HG02884 (cell line): ENCODE data around the gene LCLAT1.

Source experiments
- ATAC-seq: cut with Tn5 transposase; IDR thresholded peaks from one replicate; pipeline ENCODE4 v1.9.1; 2021; ENCODE audit warnings: mild to moderate bottlenecking, moderate library complexity; ENCODE audit not compliant: unreplicated experiment

Gene LCLAT1

DNA sequence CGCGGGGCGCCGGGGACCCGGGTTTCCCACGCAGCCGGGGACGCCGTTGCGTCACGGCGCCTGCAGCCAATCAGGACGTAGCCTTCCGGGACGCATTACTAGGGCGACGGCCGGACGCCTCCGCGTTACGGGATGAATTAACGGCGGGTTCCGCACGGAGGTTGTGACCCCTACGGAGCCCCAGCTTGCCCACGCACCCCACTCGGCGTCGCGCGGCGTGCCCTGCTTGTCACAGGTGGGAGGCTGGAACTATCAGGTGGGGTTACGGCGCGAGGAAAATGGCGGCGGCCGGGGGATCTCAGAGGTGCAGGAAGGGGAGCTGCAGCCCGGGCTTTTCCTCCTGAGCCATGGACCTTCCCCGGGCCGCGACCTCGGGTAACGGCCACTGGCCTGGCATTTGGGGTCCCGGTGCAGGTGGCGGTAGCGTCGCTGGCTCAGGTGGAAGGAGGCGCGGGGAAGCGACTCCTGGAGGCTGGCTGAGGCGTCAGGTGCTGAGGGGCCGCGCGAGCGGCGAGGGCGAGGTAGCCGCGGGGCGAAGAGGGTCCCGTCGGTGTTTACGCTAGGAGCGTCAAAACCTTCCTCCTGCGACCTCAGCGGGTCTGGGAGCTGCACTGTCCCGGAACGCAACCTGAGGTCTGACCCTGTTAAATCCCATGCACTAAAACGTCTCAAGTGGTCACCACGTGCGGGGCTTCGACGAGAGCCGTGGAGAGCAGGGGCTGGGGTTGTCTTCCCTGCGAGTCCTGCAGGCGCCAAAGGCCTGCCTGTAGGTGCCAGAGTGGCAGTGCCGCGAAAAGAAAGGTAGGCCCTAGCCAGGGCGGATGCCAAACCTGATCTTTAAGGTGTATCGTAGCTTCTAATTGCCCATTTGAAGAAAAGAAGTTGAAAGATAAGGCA is at the start of gene LCLAT1:
Gene LCLAT1 (plus strand): TSS at position 98 of the 897 bp plus-strand sequence. CDS start 78,345 bp downstream, outside the sequence.
- ATAC-seq = peak; percentile 95

DNA sequence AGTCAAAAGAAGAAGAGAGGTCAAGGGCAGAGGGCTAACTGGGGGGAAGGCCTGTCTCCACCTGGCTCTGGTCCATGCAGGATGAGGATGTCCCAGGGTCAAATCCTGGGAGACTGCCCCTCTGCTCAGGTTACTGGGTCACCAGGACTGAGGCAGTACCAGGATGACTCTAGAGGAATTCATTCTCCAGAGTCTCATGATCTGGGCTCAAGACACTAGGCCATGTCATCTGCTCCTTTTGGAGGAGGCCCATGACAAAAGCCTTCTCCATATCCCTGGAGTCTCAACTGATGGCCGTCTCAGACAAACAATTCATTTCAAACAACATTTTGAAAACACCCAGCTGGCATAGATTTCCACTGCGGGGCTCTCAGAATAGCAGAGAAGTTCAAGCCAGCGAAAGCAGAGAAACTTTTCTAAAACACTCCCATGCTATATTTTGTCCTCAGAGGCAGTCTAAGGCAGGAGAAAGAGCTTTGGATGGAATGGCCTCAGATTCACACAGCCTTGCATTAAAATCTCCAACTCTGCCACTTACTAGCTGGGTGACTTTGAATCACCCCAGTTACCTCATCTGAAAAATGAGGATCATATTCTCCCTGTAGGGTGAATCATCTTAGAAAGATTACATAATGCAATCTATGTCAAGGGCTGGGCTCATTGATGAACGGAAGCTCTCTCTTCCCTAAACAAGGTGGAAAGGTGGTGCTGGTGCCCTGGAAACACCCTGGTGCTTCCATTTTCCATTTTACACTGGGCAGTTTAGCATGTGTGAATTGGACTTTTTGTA is 48.8 kb upstream of the LCLAT1 start:
- ATAC-seq = no peak

- ATAC-seq = no peak
These were observed 46.7 kb upstream of the LCLAT1 start for GRCh38 chr2:30400151-30400954.

DNA sequence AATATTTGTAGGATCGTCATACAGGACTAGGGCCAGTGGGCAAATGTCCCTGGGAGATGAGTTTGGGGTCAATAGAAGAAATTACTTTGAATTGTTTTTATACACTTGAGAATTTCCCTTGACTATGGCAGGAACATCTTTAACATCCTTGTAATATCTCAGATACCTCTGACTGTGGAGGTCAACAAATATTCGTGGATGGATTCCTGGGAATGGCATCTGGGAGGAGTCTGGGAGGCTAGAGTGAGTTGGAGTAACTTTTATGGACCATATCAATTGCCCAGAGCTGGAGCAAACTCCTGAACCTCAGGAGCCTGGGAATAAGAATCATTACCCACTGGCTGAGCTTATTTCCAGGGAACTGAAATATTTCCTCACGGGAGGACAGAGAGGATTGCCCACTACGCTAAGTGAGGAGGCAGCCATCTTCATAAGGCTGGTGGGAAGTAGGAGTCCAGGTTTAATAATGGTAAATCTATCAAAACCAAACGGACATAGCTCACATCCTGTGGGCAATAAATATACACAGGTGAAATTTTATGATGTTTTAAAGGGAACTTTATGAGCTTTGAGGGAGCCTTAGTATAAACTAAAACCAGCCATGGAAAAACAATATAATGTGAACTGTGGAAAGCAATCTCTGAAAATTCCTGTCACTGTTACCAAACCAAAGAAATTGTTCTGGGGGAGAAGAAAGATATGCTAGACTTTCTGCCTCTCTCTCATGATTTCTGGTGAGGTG is 44.4 kb upstream of the LCLAT1 start:
- no peak for ATAC-seq

GRCh38 chr2:30403592-30404312 is 43.3 kb upstream of the LCLAT1 start:
- ATAC-seq = no peak

- ATAC-seq = no peak
These were observed 42.5 kb upstream of the LCLAT1 start for GRCh38 chr2:30404319-30405259.

- no peak for ATAC-seq
These were observed 41.8 kb upstream of the LCLAT1 start for GRCh38 chr2:30405260-30405605.

DNA sequence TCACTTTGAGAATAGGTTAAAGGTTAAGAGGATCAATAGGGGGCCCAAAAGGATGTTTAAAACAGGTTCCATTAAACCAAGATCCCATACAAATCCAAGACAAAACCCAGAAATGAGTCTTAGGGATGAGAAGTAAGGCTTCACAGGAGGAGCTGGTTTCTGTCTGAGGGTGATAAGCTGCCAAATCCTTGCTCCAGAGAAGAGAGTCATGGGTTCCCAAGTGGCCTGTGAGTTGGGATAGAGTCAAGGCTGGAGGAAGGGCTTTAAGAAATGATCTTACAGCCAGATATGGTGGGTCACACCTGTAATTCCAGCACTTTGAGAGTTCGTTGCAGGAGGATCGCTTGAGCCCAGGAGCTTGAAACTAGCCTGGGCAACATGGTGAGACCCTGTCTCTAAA is 40.2 kb upstream of the LCLAT1 start:
- no peak for ATAC-seq

GRCh38 chr2:30408961-30409387 is 38.1 kb upstream of the LCLAT1 start:
- ATAC-seq = no peak

DNA sequence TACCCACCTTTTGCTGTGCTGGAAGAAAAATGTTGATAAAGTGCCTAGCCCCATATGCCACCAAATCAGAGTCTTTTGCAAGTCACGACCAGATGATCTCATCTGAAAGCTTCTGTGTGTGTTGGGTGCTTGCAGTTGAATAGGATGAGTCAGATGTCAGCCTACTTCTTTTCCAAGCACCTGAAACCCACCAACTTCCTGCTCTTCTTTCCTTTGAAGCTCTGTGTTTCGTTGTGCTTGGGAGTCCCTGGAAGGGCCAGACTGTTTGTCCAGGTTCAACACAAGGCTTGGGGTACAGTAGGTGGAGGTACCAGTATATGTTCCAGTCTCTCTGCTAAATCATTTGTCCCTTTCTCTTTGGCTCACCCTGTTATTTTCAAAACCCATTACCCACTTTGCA is 36.8 kb upstream of the LCLAT1 start:
- no peak for ATAC-seq

DNA sequence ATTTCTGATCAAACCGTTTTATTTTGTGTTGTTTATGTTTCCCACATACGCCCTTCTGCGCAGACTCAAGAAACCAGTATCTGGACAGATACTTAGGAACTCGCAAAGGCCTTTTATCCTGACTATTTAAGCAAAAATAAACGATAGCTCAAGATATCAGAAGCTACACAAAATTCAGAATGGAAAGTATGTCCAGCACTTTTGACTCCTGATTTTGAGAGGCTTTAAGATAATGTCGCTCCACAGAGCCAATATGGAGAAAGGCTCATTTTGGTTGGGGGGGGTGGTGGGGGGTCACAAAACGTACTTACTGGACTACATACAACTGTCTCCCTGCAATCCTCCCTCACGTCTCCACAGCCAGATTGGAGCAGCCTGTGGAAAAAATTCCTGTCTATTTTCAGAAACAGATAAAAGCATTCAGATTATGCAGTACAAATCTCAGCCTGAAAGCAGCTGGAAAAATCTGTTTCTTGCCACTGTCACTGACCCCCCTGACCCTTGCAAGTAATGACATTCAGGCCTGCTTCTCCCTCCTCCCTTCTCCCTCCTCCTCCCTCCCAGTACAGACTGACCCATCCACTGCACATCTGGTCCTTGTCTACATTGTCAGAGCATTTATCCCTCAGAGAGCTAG is 34.9 kb upstream of the LCLAT1 start:
- ATAC-seq = no peak

- ATAC-seq = no peak
These were observed 34.1 kb upstream of the LCLAT1 start for GRCh38 chr2:30412684-30413570.

GRCh38 chr2:30414961-30415360 is 32.1 kb upstream of the LCLAT1 start:
- ATAC-seq = no peak

- no peak for ATAC-seq
These were observed 29.8 kb upstream of the LCLAT1 start for GRCh38 chr2:30417253-30417652.

DNA sequence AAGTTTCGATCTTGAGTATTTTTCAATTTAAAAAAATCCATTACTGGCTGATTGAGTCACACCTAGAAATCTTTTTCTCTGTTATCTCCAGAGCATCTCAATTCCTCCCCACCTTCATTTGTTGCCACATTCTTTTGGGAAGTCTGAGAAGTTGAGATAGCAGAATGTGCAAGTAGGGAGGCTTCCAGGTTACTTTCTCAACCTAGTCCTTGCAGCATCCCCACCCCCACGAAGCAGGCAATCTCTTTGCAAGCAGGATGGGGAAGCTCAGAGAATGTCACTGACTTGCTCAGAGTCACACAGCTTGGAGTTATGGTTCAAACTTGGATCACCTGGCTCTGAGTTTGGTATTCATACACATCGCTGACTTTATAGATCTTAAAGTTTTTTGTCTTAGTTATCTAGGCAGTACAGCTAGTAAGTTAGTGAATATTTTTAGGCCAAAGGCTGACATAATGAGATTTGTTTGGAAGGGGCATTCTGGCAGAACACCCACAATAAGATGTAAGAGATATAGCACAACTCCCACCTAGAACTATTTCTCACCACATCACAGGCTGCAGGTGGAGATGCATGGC is 25.9 kb upstream of the LCLAT1 start:
- no peak for ATAC-seq

DNA sequence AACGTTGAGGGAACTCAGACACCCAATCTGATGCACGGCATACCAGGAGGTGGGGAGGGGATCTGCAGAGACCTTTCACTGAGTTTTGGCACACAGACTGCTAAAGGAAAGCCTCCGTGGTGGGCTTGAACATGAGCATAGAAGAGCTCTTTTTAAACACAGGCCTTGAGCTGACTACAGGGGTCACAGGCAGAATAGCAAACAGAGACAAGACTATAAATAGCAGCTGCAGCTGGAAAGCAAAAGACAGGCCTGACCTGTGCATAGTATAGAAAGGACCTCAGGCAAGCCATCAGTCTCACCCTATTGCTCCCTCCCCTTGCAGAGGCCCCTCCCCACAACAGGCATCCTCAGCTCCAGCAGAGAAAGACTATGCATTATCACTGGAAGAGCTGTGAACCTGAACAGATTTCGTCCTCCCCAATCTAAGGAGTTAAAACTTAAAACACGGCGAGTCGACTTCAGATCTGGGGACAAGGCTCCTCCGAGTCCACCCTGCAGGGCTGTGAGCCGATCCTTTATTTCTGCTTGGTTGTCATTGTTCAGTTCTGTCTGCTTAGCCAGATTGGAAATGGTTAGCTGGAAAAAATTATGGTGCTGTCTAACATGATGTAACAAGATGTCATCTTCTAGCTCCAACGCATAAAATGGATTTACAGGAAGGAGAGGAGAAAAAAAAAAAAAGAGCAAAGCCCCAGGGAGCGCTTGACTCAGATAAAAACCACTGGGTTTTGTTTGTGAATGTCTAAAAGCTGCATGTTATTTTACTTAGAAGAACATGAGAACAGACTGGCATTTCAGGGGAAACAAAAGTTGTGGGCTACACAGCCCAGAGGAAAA is 25.2 kb upstream of the LCLAT1 start:
- peak; percentile 14 for ATAC-seq
